Peyer's patch (tissue), 4 donors: ENCODE results near the gene AGBL2. TPM values are rescaled to one million over a fixed set of nuclear protein-coding genes. Genes with fewer than 3 reads are reported as not detected.
"Not testable (repeated sequence)": the region's sequence is repeated elsewhere in the genome, so short reads cannot be mapped to it uniquely, and the experiment has no call there.

ENCODE experiments used
- DNase-seq, 3 donors: peaks; one replicate each; pipeline ENCODE4 v3.0.0-alpha.2; 2017 to 2019
- H3K27ac ChIP-seq, 4 donors: fragments of 200-600 bp; sonication (generic); one replicate each; pipeline ENCODE4 v1.5.1; 2016 to 2019
- H3K27me3 ChIP-seq, 2 donors: fragments of 200-600 bp; sonication (generic); one replicate each; pipeline ENCODE4 v1.5.1; 2019
- H3K36me3 ChIP-seq, 3 donors: fragments of 200-600 bp; sonication (generic); one replicate each; pipeline ENCODE4 v1.5.1; 2016 to 2019
- H3K4me1 ChIP-seq, 4 donors: fragments of 200-600 bp; sonication (generic); one replicate each; pipeline ENCODE4 v1.5.1; 2016 to 2019
- H3K4me3 ChIP-seq, 4 donors: fragments of 200-600 bp; sonication (generic); 1 replicate in 3 of 4; 2 replicates in 1 of 4; pipeline ENCODE4 v1.5.1; 2016 to 2019; ENCODE audit warnings: mild to moderate bottlenecking in 1 of 4
- H3K9me3 ChIP-seq, 4 donors: fragments of 200-600 bp; sonication (generic); one replicate each; pipeline ENCODE4 v1.5.1; 2016 to 2019; ENCODE audit warnings: mild to moderate bottlenecking in 1 of 4
- POLR2A ChIP-seq, 2 donors: fragments of 450-650 bp; IDR thresholded peaks; one replicate each; pipeline ENCODE4 v1.5.1; 2017; ENCODE audit warnings: antibody characterized with exemption in 2 of 2, mild to moderate bottlenecking in 2 of 2, moderate library complexity in 2 of 2
- total RNA-seq, 4 donors: library from RNA; depleted of rRNA; stranded (reverse); fragments of >200 nt; gene quantifications; one replicate each; pipeline ENCODE4 v1.1.0, GENCODE V29; 2016
- TF ChIP-seq, protein P1 (sequence below), 6 experiments: fragments of 450-650 bp in 4 of 6; fragments of 200-600 bp in 2 of 6; sonication (generic) in 1 of 6; IDR thresholded peaks; one replicate each; pipeline ENCODE4 v1.5.1; 2017 to 2019; ENCODE audit warnings: antibody characterized with exemption in 6 of 6, mild to moderate bottlenecking in 3 of 6, moderate library complexity in 1 of 6

AGBL2 gene
- total RNA-seq, 4 donors from 2014 or later = 1.7 to 17.4 (median 4.4) TPM

DNA sequence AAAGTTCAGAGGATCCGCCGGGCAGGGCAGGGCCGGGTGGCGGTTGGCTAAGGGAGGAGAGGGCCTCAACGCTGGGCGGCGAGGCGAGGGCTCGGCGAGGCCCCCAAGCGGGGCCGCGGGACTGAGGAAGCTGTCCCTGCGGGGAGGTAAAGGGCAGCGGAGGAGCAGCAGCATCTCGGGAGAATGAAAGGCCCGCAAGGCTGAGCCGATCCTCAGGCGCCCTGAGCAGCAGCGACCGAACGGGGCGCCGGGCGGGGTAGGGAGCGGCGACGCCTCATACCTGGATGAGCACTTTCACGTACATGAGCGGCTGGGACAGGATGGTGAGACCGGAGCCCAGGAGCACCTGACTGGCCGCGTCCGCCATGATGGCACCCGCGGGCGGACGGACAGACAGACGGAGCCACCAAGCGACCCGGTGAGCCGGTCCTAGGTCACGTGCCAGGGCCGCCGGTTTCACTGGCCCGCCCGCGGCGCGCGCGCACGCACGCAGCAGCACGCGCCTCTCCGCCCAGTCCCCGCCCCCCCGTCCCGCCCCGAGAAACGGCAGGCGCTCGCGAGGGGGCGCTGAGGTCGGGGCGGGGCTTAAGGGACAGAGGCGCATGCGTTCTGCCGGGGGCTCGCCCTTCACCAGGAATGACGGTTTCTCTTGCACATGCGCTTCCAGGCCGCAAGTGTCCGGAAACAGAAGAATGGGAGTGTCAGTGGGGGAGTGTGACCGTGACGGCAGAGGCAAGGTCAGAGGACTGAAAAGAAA lies 72.9 kb downstream of the AGBL2 start, which contains the start of gene MTCH2:
Gene MTCH2, minus strand, starts transcription at position 461 of the 757 bp plus-strand sequence. Its CDS starts 94 bp downstream, at position 367.
- Histone ChIP-seq H3K4me1 (peaks cover 0 to 23% (median 4%) of the 10 kb centered on the region in 4 donors), H3K9me3 (no peaks in the 10 kb centered on the region), H3K36me3 (peaks cover 0 to 18% (median 0%) of the 10 kb centered on the region in 3 donors), H3K27me3 (no peaks in the 10 kb centered on the region), H3K4me3 (peak within 1 kb of the TSS; percentile 65 to 85 (median 73)), H3K27ac (peak within 1 kb of the TSS; percentile 89 to 95 (median 93))
- peak; percentile 93 to 99 (median 98) for DNase-seq
- TF ChIP-seq, protein P1, sequence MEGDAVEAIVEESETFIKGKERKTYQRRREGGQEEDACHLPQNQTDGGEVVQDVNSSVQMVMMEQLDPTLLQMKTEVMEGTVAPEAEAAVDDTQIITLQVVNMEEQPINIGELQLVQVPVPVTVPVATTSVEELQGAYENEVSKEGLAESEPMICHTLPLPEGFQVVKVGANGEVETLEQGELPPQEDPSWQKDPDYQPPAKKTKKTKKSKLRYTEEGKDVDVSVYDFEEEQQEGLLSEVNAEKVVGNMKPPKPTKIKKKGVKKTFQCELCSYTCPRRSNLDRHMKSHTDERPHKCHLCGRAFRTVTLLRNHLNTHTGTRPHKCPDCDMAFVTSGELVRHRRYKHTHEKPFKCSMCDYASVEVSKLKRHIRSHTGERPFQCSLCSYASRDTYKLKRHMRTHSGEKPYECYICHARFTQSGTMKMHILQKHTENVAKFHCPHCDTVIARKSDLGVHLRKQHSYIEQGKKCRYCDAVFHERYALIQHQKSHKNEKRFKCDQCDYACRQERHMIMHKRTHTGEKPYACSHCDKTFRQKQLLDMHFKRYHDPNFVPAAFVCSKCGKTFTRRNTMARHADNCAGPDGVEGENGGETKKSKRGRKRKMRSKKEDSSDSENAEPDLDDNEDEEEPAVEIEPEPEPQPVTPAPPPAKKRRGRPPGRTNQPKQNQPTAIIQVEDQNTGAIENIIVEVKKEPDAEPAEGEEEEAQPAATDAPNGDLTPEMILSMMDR (IDR thresholded peaks at IDR 0.05) = peak in 5 of 6 experiments; percentile 35 to 60 (median 46)
- TF ChIP-seq POLR2A (IDR thresholded peaks at IDR 0.05) = peak; percentile 65 to 67

DNA sequence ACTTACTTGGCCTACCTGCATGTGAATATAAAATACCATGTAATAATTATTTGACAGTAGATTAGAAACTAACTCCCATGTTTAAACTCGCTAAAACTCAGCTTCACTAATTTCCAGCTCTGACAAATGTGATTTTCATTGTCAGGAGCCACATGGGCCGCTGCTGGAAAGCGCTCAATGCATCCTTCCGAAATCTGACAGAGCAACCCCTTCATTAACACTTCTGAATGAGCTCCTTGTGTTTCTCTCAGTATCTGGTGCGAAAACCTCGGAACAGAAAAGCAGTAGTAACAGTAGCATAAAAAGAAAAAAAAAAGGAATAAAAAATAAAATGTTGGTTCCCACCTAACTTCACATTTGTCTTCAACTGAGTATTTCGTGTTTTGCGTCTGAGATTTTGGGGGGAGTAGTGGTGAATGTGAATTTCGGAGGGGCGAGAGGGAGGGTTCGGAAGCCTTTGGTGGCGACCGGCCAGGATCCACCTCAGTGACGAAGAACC lies 73.5 kb downstream of the AGBL2 start:
- TF ChIP-seq POLR2A (IDR thresholded peaks at IDR 0.05) = no peak
- TF ChIP-seq, protein P1 (IDR thresholded peaks at IDR 0.05) = no peak
- peaks cover 0 to 23% (median 4%) of the 10 kb centered on the region in 4 donors for H3K4me1 ChIP-seq
- peak overlapping the region; percentile 65 to 85 (median 73) for H3K4me3 ChIP-seq
- H3K36me3 ChIP-seq = peaks cover 0 to 24% (median 0%) of the 10 kb centered on the region in 3 donors
- no peaks in the 10 kb centered on the region for H3K9me3 ChIP-seq
- H3K27me3 ChIP-seq = no peaks in the 10 kb centered on the region
- no peak for DNase-seq
- peak overlapping the region; percentile 89 to 95 (median 93) for H3K27ac ChIP-seq

DNA sequence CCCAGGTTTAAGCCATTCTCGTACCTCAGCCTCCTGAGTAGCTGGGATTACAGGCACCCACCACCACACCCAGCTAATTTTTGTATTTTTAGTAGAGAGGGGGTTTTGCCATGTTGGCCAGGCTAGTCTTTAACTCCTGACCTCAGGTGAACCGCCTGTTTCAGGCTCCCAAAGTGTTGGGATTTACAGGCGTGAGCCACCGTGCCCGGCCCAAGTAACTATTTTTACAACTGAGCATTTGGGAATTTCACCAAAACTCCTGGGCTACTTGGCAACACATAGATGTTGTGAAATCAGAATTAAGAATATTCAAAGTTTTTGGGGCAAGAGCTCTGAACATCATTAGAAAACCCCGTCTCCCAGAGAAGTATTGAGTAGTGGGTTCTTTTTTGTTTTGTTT lies 74.7 kb downstream of the AGBL2 start:
- not testable (repeated sequence) for H3K9me3 ChIP-seq, H3K27me3 ChIP-seq, DNase-seq, H3K27ac ChIP-seq, H3K4me3 ChIP-seq
- peaks cover 0 to 36% (median 0%) of the 10 kb centered on the region in 3 donors for H3K36me3 ChIP-seq
- peaks cover 0 to 23% (median 4%) of the 10 kb centered on the region in 4 donors for H3K4me1 ChIP-seq

DNA sequence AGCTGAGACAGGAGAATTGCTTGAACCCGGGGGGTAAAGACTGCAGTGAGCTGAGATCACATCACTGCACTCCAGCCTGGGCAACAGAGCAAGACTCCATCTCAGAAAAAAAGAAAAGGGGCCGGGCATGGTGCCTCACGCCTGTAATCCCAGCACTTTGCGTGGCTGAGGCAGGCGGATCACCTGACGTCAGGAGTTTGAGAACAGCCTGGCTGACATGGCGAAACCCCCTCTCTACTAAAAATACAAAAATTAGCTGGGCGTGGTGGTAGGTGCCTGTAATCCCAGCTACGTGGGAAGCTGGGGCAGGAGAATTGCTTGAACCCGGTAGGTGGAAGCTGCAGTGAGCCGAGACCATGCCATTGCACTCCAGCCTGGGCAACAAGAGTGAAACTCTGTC lies 78.8 kb downstream of the AGBL2 start:
- Histone ChIP-seq H3K36me3 (peaks cover 0 to 66% (median 0%) of the 10 kb centered on the region in 3 donors), H3K4me1 (peaks cover 0 to 18% (median 3%) of the 10 kb centered on the region in 4 donors)
- not testable (repeated sequence) for H3K9me3 ChIP-seq, H3K27me3 ChIP-seq, H3K4me3 ChIP-seq, DNase-seq, H3K27ac ChIP-seq

DNA sequence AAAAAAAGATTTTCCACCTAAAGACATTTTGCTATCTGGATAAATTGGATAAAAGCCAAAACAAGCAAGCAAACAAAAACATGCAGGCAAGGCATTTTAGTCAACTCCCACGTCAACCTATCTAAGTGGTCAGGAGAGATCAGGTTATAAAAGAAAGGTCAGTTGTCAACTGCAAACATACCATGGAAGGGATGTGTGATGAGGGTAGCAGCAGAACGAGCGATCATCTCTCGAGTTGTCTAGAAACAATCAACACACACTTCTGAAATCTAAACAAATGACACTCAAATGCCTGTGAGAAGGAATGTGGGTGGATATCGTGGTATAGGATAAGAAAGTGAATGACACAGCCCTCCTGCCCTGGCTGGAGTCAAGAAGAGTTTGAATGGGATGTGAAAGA lies 83.7 kb downstream of the AGBL2 start:
- peaks cover 0 to 89% (median 0%) of the 10 kb centered on the region in 3 donors for H3K36me3 ChIP-seq
- H3K27ac ChIP-seq = no peak overlapping the region

DNA sequence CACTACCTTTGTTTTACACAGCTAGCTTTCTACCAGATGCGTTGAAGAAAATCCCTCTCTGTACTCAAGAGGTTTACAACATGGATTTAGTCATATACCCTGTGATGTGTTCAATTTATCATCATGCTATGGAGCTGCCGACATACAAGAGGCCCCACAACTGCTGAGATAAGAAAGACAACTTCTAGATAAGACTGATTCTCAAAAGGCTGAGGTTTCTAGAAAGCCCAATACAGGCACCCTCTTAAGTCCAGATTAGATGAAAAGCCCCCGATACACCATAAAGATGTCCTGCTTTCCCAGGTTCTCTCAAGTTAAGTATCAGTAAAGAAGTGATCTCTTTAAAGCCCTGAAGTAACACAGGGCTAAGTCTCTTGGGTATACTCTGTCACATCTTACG lies 87.1 kb downstream of the AGBL2 start:
- no peak for DNase-seq
- Histone ChIP-seq H3K27me3 (no peaks in the 10 kb centered on the region), H3K36me3 (peaks cover 0 to 92% (median 0%) of the 10 kb centered on the region in 3 donors)

More for the DNA sequence above, 83.7 kb downstream of the AGBL2 start:
- DNase-seq = no peak
- no peaks in the 10 kb centered on the region for H3K27me3 ChIP-seq
- no peak for TF ChIP-seq POLR2A (IDR thresholded peaks at IDR 0.05)
- TF ChIP-seq, protein P1 (IDR thresholded peaks at IDR 0.05) = no peak
- no peak overlapping the region for H3K4me3 ChIP-seq
- no peaks in the 10 kb centered on the region for H3K4me1 ChIP-seq
- H3K9me3 ChIP-seq = no peaks in the 10 kb centered on the region

More for the DNA sequence above, 87.1 kb downstream of the AGBL2 start:
- Histone ChIP-seq H3K27ac (no peak overlapping the region), H3K9me3 (no peaks in the 10 kb centered on the region), H3K4me1 (no peaks in the 10 kb centered on the region), H3K4me3 (no peak overlapping the region)
- TF ChIP-seq, protein P1 (IDR thresholded peaks at IDR 0.05) = no peak
